LoVo (cell line): ENCODE results near the gene ATP5ME.
"Not testable (repeated sequence)": the region's sequence is repeated elsewhere in the genome, so short reads cannot be mapped to it uniquely, and the experiment has no call there.

ENCODE experiments used
- DNase-seq: peaks from one replicate; pipeline ENCODE4 v3.0.0-alpha.2; 2016; ENCODE audit warnings: low spot score

Gene ATP5ME

GRCh38 chr4:683982-684622, 10.0 kb upstream of the ATP5ME start:
- peak; percentile 36 for DNase-seq

- no peak for DNase-seq
Observed at GRCh38 chr4:683247-683897, 9.3 kb upstream of the ATP5ME start.

- no peak for DNase-seq
Observed at GRCh38 chr4:682490-683172, 8.6 kb upstream of the ATP5ME start.

GRCh38 chr4:681736-682451, 7.8 kb upstream of the ATP5ME start:
- no peak for DNase-seq

DNA sequence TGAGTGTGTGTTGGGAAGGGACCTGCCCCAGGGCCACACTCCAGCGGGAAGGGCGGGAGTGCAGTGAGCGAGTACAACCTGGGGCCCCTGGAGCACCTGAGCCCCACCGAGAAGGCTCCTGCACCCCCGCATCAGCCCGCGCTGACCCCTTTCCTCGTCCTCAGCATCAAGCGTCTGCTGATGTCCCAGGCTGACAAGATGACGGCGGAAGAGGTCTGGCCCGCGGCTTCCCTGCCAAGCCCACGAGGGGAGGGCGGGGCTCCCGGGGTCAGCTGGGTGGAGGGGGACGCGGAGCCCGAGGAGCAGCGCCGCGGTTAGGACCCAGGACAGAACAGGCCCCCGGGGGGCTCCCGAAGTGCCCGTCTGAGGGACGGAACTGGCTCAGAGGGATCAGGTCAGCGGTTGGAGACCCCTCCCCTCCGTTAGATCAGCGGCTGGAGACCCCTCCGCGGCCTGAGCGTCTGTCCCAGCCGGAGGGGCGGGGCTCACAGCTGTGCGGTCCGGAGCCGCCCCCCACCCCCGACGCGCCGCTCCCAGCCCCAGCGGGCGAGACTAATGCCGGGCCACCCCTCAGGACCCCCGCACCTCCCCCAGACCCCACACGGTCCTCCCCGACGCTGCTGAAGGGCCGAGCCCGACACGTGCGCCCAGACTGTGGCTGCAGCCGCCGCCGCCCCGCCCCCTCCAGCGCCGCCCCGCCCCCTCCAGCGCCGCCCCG, 7.0 kb upstream of the ATP5ME start:
- DNase-seq: no peak

GRCh38 chr4:680551-680927, 6.5 kb upstream of the ATP5ME start:
- DNase-seq: no peak

- DNase-seq: no peak
Observed at GRCh38 chr4:680091-680490, 6.0 kb upstream of the ATP5ME start.

- no peak for DNase-seq
Observed at GRCh38 chr4:679629-680028, 5.6 kb upstream of the ATP5ME start.

DNA sequence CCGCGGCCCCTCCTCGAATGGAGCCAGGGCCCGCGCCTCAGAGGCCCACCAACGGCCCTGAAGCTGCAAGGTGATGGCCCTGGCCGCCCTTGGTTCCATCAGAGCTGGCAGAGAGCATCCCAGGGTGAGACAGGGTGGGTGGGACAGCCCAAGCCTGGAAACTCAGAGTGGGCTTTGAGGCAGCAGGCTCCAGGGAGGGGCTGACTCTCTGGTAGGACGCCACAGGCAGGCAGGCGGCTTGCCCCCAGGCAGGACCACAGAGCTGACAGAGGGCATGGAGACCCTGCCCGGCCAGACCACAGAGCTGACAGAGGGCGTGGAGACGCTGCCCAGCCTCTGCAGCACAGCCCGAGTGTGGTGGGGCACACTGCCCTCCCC, 5.0 kb upstream of the ATP5ME start:
- no peak for DNase-seq

DNA sequence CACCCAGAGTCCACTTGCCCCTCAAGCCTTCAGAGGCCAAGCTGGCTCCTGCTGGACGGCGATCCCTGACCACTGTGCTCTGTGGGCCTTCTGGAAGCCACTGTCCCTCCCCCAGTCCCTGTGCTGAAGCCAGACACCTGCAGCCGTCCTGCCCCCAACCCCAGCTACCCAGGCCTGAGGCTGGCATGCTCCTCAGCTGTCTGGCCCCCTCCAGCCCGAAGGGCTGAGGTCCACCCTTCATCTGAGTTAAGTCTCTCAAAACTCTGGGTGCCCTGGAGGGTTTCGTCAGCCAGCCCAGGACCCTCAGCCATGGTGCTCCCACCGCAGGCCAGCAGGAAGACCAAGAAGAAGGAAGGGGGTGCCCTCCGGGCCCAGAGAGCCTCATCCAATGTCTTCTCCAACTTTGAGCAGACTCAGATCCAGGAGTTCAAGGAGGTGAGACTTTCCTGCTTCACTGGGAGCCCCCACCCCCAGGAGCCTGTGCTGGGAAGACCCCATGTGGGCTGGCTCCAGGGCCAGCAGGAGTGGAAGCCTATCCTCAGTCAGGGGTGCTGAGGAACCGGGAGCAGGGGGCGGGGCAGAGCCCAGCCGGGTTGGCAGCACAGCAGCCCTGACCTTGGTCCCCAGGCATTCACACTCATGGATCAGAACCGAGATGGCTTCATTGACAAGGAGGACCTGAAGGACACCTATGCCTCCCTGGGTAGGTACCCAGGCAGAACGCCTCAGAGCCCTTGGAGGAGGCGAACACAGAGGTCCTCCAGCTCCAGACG, 4.4 kb upstream of the ATP5ME start:
- DNase-seq: no peak

DNA sequence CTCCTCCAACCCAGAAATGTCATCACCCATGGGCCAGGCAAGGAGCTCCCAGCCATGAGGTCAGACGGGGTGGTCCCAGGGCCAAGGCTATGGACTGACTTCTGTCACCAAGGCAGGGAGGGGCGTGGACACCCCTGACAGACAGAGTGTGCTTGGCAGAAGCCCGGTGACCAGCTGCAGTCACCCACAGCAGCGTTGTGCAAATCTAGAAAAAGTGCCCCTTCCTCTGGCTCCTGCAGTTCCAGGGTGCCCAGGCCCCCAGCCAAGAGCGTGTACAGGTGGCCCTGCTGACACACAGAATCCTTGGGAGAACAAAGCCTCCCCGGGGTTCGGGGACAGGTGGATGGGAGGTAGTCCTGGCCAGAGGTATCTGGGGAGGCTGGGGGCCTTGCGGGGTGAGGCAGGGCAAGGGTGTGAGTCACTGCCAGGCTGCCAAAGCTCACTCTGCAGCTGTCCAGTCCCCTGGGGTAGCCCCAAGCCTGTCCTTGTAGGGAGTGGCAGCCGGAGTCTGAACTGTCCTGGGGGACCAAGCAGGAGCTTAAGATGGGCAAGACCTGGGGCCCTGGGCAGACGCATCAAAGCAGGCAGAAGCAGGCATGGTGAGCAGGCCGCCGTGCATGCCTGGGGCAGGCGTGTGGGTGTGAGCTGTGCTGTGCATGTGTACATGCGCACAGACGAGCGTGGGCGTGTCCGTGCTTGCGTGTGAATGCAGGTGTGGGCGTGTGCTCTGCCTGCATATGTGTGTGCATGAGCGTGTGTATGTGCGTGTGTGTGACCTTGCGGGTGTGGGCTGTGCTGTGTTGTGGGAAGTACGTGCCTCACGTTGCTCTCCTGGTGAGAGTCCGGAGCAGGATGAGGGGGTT, 3.6 kb upstream of the ATP5ME start:
- no peak for DNase-seq

DNA sequence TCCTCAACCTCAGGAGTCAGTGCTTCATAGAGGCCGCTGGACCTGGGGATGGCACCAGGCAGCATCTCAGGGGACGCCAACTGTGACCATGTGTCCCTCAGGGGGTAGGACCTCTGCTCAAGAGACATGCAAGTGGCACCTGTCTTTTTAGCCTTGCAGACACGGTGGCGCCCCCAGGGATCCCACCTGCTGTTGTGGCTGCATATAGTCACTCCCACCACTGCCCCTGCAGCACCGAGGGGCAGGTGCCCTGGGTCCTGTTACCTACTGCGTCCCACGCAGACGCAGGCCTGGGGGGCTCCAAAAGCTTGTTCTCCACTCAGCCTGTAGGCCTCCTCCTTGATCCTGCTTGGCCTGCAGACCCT, 2.8 kb upstream of the ATP5ME start:
- no peak for DNase-seq

DNA sequence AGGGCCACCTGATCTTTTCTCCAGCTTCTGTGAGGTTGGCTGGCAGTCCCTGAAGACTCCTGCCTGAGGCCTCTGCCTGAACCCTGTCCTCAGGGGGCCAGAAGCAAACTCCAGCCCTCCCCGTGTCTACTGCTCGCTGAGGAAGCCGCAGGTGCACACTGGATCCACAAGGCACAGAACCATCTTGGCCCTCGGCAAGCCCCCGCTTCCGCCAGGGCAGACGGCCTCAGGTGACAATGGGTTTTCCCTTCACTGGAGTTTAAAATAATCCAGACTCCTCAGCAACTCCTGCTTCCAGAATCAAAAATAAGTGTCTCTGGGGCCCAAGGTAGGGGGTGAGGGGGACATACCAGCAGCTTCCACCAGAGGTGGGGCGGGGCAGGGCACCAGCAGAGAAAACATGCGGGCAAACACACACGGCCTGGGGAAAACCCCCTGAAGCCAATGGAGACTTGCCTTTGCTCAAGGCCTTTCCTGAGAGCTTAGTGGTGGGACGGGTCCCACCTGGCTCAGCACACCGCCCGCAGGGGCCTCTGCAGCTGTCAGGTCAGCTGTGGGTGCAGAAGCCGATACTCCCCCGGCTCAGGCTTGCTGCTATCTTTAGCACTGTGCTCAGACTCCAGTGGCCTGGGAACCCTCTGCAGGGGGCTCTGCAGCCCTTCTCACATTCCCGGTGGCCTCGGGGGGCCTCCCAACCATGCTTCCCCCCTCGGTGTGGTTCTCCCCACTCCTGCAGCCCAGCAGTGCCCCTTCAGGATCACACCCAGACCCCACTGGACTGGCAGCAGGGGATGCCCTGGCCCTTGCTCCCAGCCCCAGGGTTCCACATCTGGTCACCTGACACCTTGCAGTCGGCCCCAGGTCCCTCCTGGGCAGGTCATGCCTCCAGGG, 2.1 kb upstream of the ATP5ME start:
- DNase-seq: no peak

DNA sequence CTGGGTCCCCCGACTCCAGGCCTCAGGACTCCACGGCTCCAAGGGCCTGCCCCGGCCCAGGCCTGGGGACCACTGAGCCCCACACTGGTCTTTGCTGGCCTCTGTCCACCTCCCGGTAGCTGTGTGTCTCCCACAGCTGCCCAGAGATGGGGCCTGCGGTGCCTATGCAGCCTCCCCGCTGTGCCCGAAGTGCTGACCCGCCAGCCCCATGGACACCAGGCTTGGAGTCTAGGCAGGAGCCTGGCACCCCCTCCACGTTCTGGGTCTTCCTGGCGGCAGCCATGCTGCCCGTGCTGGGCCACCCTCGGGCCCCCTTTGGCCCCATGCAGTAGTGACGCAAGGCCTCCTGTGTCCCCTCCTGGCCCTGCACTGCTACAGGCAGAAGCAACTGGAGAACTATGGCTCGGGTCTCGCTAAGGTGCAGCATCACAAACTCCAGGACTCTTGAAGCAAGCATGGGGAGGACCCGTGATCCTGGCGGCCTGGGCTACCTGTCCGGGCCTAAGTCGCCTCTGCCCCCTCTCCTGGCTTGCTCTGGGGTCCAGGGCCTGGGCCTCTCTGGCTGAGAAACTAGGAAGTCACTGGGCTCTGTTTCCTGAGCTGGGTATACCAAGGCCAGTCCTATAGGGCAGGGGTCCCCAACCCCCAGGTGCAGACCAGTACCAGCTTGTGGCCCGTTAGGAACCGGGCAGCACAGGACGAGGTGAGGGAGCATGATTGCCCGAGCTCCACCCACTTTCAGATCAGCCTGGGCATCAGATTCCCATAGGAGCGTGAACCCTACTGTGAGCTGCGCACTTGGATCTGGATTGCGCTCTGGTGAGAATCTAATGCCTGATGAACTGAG, 1.2 kb upstream of the ATP5ME start:
- no peak for DNase-seq

DNA sequence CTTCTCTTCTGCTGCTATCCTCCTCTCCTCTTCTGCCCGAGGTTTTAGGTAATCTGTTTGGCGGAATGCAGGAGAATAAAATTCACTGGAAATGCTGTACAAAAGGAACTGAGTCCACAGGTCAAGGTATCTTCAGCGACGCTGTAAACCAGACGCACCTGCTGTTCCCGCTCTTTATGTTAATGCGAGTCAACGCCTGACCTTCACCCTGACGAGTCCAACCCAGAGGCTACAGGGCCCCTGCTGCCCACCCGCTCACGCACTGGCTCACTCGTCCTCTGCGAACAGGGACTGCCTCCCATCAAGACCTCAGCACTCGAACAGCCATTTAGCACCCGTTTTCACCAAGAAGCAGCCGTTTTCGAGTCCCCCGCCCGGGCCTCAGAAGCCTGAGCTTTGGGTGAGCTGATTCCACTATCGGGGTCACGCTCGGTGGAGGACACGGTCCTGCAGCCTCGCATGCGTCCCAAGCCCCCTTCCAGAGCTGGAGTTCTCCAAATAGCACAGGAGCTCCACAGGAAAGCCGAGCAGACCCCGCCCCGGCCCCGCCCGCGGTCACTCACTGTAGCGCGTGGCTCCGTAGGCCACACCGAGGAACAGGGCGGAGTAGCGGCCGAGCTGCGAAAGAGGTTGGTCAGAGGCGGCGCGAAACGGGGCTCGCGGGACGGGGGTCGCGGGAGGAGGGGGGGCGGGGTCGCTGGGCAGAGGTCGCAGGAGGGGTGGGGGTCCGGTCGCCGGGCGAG, 556 bp downstream of the ATP5ME start:
- no peak for DNase-seq

GRCh38 chr4:671769-672168, 2.3 kb downstream of the ATP5ME start:
- no peak for DNase-seq

GRCh38 chr4:669806-670559, 4.1 kb downstream of the ATP5ME start:
- DNase-seq: not testable (repeated sequence)
